Femur (tissue), 1 donor: Measurements from ENCODE around the gene MELTF.

ENCODE experiments used
- DNase-seq: peaks from one replicate; pipeline ENCODE4 v3.0.0-alpha.2; 2017

MELTF gene

DNA sequence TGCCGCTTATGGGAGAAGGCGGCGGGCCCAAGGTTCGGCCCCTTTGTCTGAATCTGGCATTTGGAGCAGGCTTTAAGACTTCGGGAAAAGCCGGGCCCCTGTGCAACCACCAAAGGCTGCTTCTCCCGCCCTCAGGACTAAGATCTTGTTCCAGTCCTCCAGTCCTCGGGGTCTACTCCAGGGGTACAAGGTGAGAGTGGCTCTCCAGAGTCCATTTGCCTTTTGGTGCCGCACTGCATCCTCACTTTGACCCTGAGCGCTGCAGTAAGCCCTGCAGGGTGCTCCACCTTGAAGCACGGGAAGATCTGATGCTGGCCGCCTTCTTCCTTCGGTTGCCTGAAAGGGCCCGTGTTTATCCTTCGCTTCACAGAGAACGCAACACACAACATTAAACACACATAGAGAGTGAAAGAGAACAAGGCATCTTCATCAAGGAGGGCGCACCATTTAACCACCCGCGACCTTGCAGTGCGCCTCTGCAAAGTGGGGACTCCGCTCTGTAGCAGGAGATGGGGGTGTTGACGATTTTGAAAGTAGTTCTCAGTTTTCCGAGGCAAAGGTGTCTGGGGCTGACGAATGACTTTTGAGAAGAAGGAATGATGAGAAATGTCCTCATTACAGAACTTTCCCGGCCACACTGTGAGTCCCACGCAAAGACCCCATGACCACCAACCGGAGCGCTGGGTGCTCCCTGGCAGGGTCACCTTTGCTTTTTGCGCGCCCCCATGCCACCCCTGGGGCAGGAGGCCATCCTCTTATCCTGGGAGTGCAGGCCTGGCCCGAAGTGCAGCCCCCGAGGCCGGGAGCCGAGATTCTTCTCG, 62.0 kb downstream of the MELTF start:
- no peak for DNase-seq

- no peak for DNase-seq
Observed at GRCh38 chr3:196966526-196967401, 62.9 kb downstream of the MELTF start.

DNA sequence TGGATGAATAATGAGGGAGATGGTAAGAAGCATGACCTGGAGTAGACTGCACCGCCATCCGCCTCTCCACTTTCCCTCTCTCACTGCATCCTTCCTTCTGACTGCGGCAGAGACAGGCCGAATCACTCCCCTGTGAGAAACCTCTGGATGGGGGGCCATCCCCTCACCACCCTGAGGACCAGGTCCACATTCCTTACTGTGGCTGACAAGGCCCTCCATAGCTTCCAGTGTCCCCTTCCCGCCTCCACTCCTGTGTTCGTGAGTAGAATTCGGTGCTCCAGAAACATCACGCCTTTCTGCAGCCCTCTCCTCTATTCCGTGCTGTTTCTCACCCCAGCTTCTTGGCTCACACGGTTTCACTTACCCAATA, 63.8 kb downstream of the MELTF start:
- DNase-seq: no peak

GRCh38 chr3:196965112-196965803, 64.4 kb downstream of the MELTF start:
- DNase-seq: no peak

- no peak for DNase-seq
Observed at GRCh38 chr3:196963631-196963953, 66.0 kb downstream of the MELTF start.

DNA sequence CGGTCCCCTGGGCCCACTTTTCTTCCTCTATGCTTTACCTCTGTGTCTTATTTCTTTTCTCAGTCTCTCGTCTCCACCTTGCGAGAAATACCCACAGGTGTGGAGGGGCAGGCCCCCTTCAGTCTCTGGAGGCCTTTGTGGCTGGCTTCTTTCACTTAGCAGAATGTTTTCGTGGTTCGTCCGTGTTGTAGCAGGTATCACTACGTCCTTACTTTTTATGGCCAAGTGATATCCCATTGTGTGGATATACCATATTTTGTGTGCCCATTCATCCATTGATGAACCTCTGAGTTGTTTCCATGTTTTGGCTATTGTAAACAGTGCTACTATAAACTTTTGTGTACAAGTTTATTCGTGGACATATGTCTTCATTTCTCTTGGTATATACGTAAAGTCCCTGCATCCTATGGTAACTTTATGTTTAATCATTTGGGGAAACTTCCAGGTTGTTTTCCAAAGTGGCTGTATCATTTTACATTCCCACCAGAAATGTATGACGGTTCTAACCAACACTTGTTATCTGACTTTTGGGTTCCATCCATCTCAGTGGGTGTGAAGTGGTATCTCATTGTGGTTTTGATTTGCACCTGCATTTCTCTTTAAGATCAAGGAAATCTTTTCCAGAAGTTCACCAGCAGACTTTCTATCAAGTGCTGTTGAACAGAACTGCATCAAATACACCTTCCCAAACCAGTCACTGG, 66.5 kb downstream of the MELTF start:
- DNase-seq: no peak

GRCh38 chr3:196962108-196962929, 67.3 kb downstream of the MELTF start:
- DNase-seq: no peak

- no peak for DNase-seq
Observed at GRCh38 chr3:196954832-196955231, 74.8 kb downstream of the MELTF start.
